ENCODE measurements around the gene PLD5.

The PLD5 gene

GRCh38 chr1:242449661-242450060 is 74.8 kb downstream of the PLD5 start:
- TF ChIP-seq CTCF (conservative IDR thresholded peaks at IDR 0.05; ENCODE audit: control insufficient read depth, insufficient read depth, low read depth, low read length), result no peak
- no peak for DNase-seq (ENCODE audit: low read depth)

GRCh38 chr1:242448910-242449645 is 75.4 kb downstream of the PLD5 start:
- TF ChIP-seq CTCF (conservative IDR thresholded peaks at IDR 0.05; ENCODE audit: control insufficient read depth, insufficient read depth, low read depth, low read length), result no peak
- no peak for DNase-seq (ENCODE audit: low read depth)

More at GRCh38 chr1:242449661-242450060, 74.8 kb downstream of the PLD5 start:
- no peak overlapping the region for H3K4me3 ChIP-seq (ENCODE audit: control insufficient read depth, low read depth, low read length)

GRCh38 chr1:242447689-242448088 is 76.8 kb downstream of the PLD5 start:
- no peak for TF ChIP-seq CTCF (conservative IDR thresholded peaks at IDR 0.05; ENCODE audit: control insufficient read depth, insufficient read depth, low read depth, low read length)
- no peak overlapping the region for H3K4me3 ChIP-seq (ENCODE audit: control insufficient read depth, low read depth, low read length)
- DNase-seq (ENCODE audit: low read depth), result no peak

More at GRCh38 chr1:242448910-242449645, 75.4 kb downstream of the PLD5 start:
- H3K4me3 ChIP-seq (ENCODE audit: control insufficient read depth, low read depth, low read length), result no peak overlapping the region

GRCh38 chr1:242440757-242441156 is 83.7 kb downstream of the PLD5 start:
- no peak for DNase-seq (ENCODE audit: low read depth)
- no peak overlapping the region for H3K4me3 ChIP-seq (ENCODE audit: control insufficient read depth, low read depth, low read length)
- TF ChIP-seq CTCF (conservative IDR thresholded peaks at IDR 0.05; ENCODE audit: control insufficient read depth, insufficient read depth, low read depth, low read length), result no peak

- H3K4me3 ChIP-seq (ENCODE audit: control insufficient read depth, low read depth, low read length), result no peak overlapping the region
- no peak for TF ChIP-seq CTCF (conservative IDR thresholded peaks at IDR 0.05; ENCODE audit: control insufficient read depth, insufficient read depth, low read depth, low read length)
- no peak for DNase-seq (ENCODE audit: low read depth)
Observed at GRCh38 chr1:242435200-242435599, 89.3 kb downstream of the PLD5 start.

GRCh38 chr1:242432491-242433095 is 91.9 kb downstream of the PLD5 start:
- no peak for TF ChIP-seq CTCF (conservative IDR thresholded peaks at IDR 0.05; ENCODE audit: control insufficient read depth, insufficient read depth, low read depth, low read length)
- no peak overlapping the region for H3K4me3 ChIP-seq (ENCODE audit: control insufficient read depth, low read depth, low read length)
- DNase-seq (ENCODE audit: low read depth), result no peak

All from fibroblast of mammary gland (primary cell).